ENCODE data around the gene DOK4. TPM values are rescaled to one million over a fixed set of nuclear protein-coding genes. Genes with fewer than 3 reads are reported as not detected.

The DOK4 gene
- total and polyA plus RNA-seq, 3 donors from 2014 or later = 15.5 to 32.9 (median 25.3) TPM

DNA sequence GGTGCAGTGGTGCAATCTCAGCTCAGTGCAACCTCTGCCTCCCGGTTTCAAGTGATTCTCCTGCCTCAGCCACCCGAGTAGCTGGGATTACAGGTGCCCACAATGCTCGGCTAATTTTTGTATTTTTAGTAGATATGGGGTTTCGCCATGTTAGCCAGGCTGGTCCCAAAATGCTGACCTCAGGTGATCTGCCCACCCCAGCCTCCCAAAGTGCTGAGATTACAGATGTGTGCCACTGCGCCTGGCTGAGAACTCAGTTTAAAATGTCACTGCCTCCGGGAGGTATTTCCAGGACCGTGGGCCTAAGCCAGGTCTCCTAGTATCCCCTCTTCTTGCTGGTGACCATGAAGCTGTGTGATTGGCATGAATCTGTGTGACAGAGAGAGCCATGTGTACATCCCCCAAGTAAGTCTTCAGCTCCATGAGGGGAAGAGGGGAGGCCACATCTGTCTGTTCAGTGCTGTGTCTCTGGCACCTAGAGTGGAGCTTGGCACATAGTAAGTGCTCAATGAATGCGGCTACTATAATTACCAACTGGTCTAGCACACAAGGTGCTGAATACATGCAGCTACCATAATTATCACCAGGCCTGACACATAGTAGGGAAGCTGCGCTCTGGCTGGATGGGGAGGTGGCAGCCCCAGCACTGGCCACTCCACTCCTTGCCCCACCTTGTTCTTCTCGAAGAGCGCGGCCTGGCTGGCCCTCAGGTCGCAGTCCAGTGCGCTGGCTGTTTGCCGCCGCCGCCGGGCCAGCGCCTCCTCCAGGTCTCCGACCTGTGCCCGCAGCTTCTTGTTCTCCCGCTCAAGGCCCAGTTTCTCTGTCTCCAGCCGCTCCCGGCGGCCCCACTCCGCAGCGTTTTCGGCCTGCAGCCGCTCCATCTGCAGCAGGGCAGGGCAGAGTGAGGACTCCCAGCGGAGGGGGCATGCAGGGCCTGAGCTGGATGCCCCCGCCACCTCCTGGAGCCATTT lies 31.4 kb upstream of the DOK4 start:
- no peak for TF ChIP-seq CTCF (IDR thresholded peaks at IDR 0.05)
- no peak for TF ChIP-seq POLR2A (IDR thresholded peaks at IDR 0.05)
- intact Hi-C loops (cut with DNase I; ENCODE audit: low total_unique reads) = loop anchor here (10.0 kb wide), 1 partner anchor 93 kb away; no protein-coding TSS in a partner anchor
- 94 to 95% methylated on average over 28 to 31 of the region's 31 CpGs for WGBS, 2 donors
- Histone ChIP-seq H3K4me3 (no peak overlapping the region), H3K27me3 (no peaks in the 10 kb centered on the region), H3K4me1 (no peaks in the 10 kb centered on the region), H3K27ac (no peak overlapping the region), H3K9me3 (no peaks in the 10 kb centered on the region), H3K36me3 (ENCODE audit: low read depth, missing control alignments) (no peaks in the 10 kb centered on the region)
- DNase-seq = no peak

GRCh38 chr16:57516773-57517172 lies 30.5 kb upstream of the DOK4 start:
- H3K27me3 ChIP-seq = no peaks in the 10 kb centered on the region
- no peak for DNase-seq
- intact Hi-C loops (cut with DNase I; ENCODE audit: low total_unique reads) = loop anchor here (10.0 kb wide), 1 partner anchor 92 kb away; no protein-coding TSS in a partner anchor
- 86 to 89% methylated on average over 3 of the region's 3 CpGs for WGBS, 2 donors
- H3K27ac ChIP-seq = no peak overlapping the region
- TF ChIP-seq CTCF (IDR thresholded peaks at IDR 0.05) (no peak), POLR2A (IDR thresholded peaks at IDR 0.05) (no peak)
- H3K9me3 ChIP-seq = no peaks in the 10 kb centered on the region
- no peaks in the 10 kb centered on the region for H3K36me3 ChIP-seq (ENCODE audit: low read depth, missing control alignments)
- H3K4me3 ChIP-seq = no peak overlapping the region
- no peaks in the 10 kb centered on the region for H3K4me1 ChIP-seq

DNA sequence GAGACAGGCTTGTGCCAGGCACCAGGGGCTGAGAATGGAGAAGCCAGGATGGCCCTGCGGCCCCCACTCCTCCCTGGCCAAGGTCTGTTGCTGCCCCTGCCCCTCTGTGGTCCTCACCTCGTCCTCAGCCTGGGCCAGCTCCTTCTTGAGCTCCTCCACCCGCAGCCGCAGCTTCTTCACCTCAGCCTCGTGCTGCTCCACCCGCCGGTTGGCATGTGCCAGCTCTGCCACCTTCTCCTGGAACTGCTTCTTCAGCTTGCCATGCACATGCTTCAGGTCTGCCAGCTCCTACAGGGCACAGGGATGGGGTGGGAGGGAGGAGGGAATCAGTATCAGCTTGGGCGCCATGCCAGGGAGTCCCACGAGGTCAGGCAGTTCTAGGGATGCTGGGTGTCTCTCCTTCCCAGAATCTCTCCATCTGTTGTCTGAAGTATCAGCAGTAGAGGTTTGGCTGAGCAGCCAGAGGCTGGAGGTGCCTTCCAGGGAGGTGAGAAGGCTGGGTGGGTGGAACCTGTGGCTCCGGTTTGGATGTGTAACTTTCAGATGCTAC lies 30.0 kb upstream of the DOK4 start:
- 78 to 90% methylated on average over 10 of the region's 10 CpGs for WGBS, 2 donors
- Histone ChIP-seq H3K4me3 (no peak overlapping the region), H3K4me1 (no peaks in the 10 kb centered on the region), H3K27ac (no peak overlapping the region), H3K36me3 (ENCODE audit: low read depth, missing control alignments) (no peaks in the 10 kb centered on the region), H3K27me3 (no peaks in the 10 kb centered on the region), H3K9me3 (no peaks in the 10 kb centered on the region)
- TF ChIP-seq POLR2A (IDR thresholded peaks at IDR 0.05) (no peak), CTCF (IDR thresholded peaks at IDR 0.05) (no peak)
- DNase-seq = no peak
- intact Hi-C loops (cut with DNase I; ENCODE audit: low total_unique reads) = loop anchor here (10.0 kb wide), 1 partner anchor 91 kb away; no protein-coding TSS in a partner anchor

DNA sequence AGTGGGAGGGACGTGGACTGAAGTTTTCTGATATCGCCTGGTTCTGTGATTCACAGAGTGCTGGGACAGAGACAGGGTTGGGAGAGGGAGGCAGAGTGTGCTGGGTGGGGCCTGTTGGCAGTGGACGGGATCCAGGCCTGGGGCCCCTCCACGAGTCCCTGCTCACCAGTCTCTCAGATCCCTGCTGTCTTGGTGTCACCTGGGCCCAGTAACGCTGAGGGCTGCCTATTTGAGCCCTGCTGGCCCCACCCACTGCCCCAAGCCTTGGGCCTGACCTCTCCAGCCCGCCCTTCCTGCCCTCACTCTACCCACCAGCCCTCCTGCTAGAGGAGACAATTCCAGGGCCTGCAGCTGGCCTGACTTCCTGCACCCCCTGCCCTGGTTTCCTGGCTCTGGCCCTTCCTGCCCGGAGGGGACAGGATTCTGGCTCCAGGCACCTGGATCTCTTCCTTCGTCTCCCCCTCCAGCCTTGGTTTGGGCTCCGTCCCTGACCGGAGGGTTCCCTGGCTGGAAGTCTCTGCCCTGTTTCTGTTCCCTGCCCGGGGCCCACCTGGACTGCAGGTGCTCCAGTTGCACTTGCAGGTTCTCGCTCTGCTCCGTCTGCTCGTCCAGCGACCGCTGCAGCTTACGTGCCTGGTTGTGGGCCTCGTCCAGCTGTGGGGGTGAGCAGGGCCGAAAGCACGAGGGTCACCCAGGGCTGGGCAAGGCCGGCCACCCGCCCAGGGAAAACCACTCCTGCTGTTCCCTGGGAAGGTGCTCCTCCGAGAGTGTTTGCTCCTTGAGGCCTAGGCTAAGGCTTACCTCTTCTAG lies 28.7 kb upstream of the DOK4 start:
- WGBS, 2 donors = 79 to 87% methylated on average over 18 to 23 of the region's 23 CpGs
- H3K27me3 ChIP-seq = no peaks in the 10 kb centered on the region
- no peaks in the 10 kb centered on the region for H3K36me3 ChIP-seq (ENCODE audit: low read depth, missing control alignments)
- no peaks in the 10 kb centered on the region for H3K9me3 ChIP-seq
- DNase-seq = no peak
- TF ChIP-seq POLR2A (IDR thresholded peaks at IDR 0.05) = no peak
- TF ChIP-seq CTCF (IDR thresholded peaks at IDR 0.05) = no peak
- intact Hi-C loops (cut with DNase I; ENCODE audit: low total_unique reads) = loop anchor here (10.0 kb wide), 1 partner anchor 90 kb away; no protein-coding TSS in a partner anchor
- H3K27ac ChIP-seq = peak overlapping the region in 1 of 2 donors; percentile 24
- peaks cover 1% of the 10 kb centered on the region for H3K4me1 ChIP-seq
- no peak overlapping the region for H3K4me3 ChIP-seq

All from testis (tissue), 3 donors.